GM23338 (cell line): ENCODE data around the gene TBC1D16. TPM values are rescaled to one million over a fixed set of nuclear protein-coding genes. Genes with fewer than 3 reads are reported as not detected.

ENCODE experiments used
- ATAC-seq: fragments of 200-7000 bp; cut with Tn5 transposase; 3 replicates; pipeline ENCODE4 v1.9.1; 2020
- DNase-seq: peaks from one replicate; pipeline ENCODE4 v3.0.0-alpha.2; 2015; ENCODE audit warnings: low spot score
- H2AFZ ChIP-seq: fragments of 200-600 bp; sonication (generic); 2 replicates; pipeline ENCODE4 v1.8.0; 2016; ENCODE audit warnings: antibody characterized with exemption, mild to moderate bottlenecking, moderate library complexity
- H3F3A ChIP-seq: fragments of 200-600 bp; sonication (generic); replicated peaks from 2 replicates; pipeline ENCODE4 v1.8.0; 2017; ENCODE audit warnings: antibody characterized with exemption, mixed run types, low read depth
- H3K27ac ChIP-seq: fragments of 200-600 bp; sonication (generic); 2 replicates; pipeline ENCODE4 v1.6.1; 2016; ENCODE audit warnings: low read depth
- H3K27me3 ChIP-seq: fragments of 200-600 bp; sonication (generic); 2 replicates; pipeline ENCODE4 v1.8.0; 2016; ENCODE audit warnings: mild to moderate bottlenecking, mixed run types, moderate library complexity; ENCODE audit not compliant: insufficient read depth
- H3K36me3 ChIP-seq: fragments of 200-600 bp; sonication (generic); 2 replicates; pipeline ENCODE4 v1.8.0; 2016; ENCODE audit warnings: mild to moderate bottlenecking; ENCODE audit not compliant: insufficient read depth
- H3K4me1 ChIP-seq: fragments of 200-600 bp; sonication (generic); 2 replicates; pipeline ENCODE4 v1.8.0; 2016; ENCODE audit warnings: mild to moderate bottlenecking, moderate library complexity; ENCODE audit not compliant: insufficient read depth
- H3K4me2 ChIP-seq: fragments of 200-600 bp; sonication (generic); 2 replicates; pipeline ENCODE4 v1.7.1; 2017; ENCODE audit warnings: mixed run types
- H3K4me3 ChIP-seq: fragments of 200-600 bp; sonication (generic); 2 replicates; pipeline ENCODE4 v1.6.1; 2016; ENCODE audit warnings: mixed run types
- H3K79me2 ChIP-seq: fragments of 200-600 bp; sonication (generic); replicated peaks from 2 replicates; pipeline ENCODE4 v1.8.0; 2017; ENCODE audit warnings: mild to moderate bottlenecking; ENCODE audit not compliant: insufficient read depth
- H3K9me2 ChIP-seq: fragments of 200-600 bp; sonication (generic); 2 replicates; pipeline ENCODE4 v1.8.0; 2017; ENCODE audit not compliant: insufficient read depth
- H4K20me1 ChIP-seq: fragments of 200-600 bp; sonication (generic); replicated peaks from 2 replicates; pipeline ENCODE4 v1.8.0; 2017; ENCODE audit warnings: mild to moderate bottlenecking; ENCODE audit not compliant: insufficient read depth
- H3K27ac Mint-ChIP-seq: 2 replicates; pipeline ENCODE4 v1.8.0; 2020; ENCODE audit warnings: inconsistent platforms, mild to moderate bottlenecking, moderate library complexity, mixed read lengths
- H3K27me3 Mint-ChIP-seq: 3 replicates; pipeline ENCODE4 v1.8.0; 2022; ENCODE audit warnings: low read depth, mild to moderate bottlenecking, moderate library complexity, mixed read lengths, inconsistent platforms; ENCODE audit not compliant: insufficient read depth, poor library complexity
- H3K36me3 Mint-ChIP-seq: 3 replicates; pipeline ENCODE4 v1.8.0; 2021; ENCODE audit warnings: low read depth, mild to moderate bottlenecking, inconsistent platforms, moderate library complexity, mixed read lengths
- H3K4me1 Mint-ChIP-seq: 3 replicates; pipeline ENCODE4 v1.8.0; 2020; ENCODE audit warnings: mild to moderate bottlenecking, inconsistent platforms, mixed read lengths
- H3K4me3 Mint-ChIP-seq: 3 replicates; pipeline ENCODE4 v1.8.0; 2021; ENCODE audit warnings: moderate library complexity, mild to moderate bottlenecking, inconsistent platforms, mixed read lengths
- H3K9me3 Mint-ChIP-seq: 3 replicates; pipeline ENCODE4 v1.8.0; 2020; ENCODE audit warnings: moderate library complexity, mild to moderate bottlenecking, inconsistent platforms, mixed read lengths
- CREB1 ChIP-seq: fragments of 250-450 bp; sonication (Bioruptor Pico); IDR thresholded peaks from 2 replicates; pipeline ENCODE4 v1.5.0; 2020; ENCODE audit warnings: low read depth, mild to moderate bottlenecking, moderate library complexity
- CTCF ChIP-seq, 2 experiments: fragments of 200-600 bp in 1 of 2; sonication (generic) in 1 of 2; conservative IDR thresholded peaks; 2 replicates each; pipeline versions ENCODE4 v1.5.1 to v1.6.1; 2016 to 2017; ENCODE audit warnings: antibody characterized with exemption in 2 of 2, low read depth in 2 of 2, mild to moderate bottlenecking in 2 of 2, moderate library complexity in 1 of 2
- ETS1 ChIP-seq: IDR thresholded peaks from 2 replicates; pipeline ENCODE4 v1.6.1; 2016; ENCODE audit warnings: antibody characterized with exemption
- EZH2phosphoT487 ChIP-seq: fragments of 200-600 bp; sonication (generic); IDR thresholded peaks from one replicate; pipeline ENCODE4 v1.8.1; 2018; ENCODE audit warnings: antibody characterized with exemption; ENCODE audit not compliant: unreplicated experiment
- JUNB ChIP-seq: IDR thresholded peaks from one replicate; pipeline ENCODE4 v1.6.1; 2016; ENCODE audit warnings: antibody characterized with exemption; ENCODE audit not compliant: unreplicated experiment
- NANOG ChIP-seq: IDR thresholded peaks from 2 replicates; pipeline ENCODE4 v1.6.1; 2016; ENCODE audit warnings: antibody characterized with exemption, borderline replicate concordance
- POLR2AphosphoS5 ChIP-seq: IDR thresholded peaks from 2 replicates; pipeline ENCODE4 v1.6.1; 2016; ENCODE audit warnings: antibody characterized with exemption, low read depth
- REST ChIP-seq: IDR thresholded peaks from one replicate; pipeline ENCODE4 v1.6.1; 2018; ENCODE audit warnings: antibody characterized with exemption; ENCODE audit not compliant: unreplicated experiment
- STAT1 ChIP-seq: IDR thresholded peaks from one replicate; pipeline ENCODE4 v1.6.1; 2016; ENCODE audit warnings: antibody characterized with exemption; ENCODE audit not compliant: unreplicated experiment
- ZNF114 ChIP-seq: fragments of 250-450 bp; sonication (Bioruptor Pico); IDR thresholded peaks from 2 replicates; pipeline ENCODE4 v1.5.0; 2020; ENCODE audit warnings: mild to moderate bottlenecking, moderate library complexity
- ZNF331 ChIP-seq: fragments of 250-450 bp; sonication (Bioruptor Pico); IDR thresholded peaks from 2 replicates; pipeline ENCODE4 v1.5.0; 2020; ENCODE audit warnings: low read depth, mild to moderate bottlenecking, moderate library complexity
- ZNF462 ChIP-seq: fragments of 250-450 bp; sonication (Bioruptor Pico); IDR thresholded peaks from 2 replicates; pipeline ENCODE4 v1.5.0; 2020; ENCODE audit warnings: mild to moderate bottlenecking, moderate library complexity
- polyA plus RNA-seq: library from polyadenylated mRNA; unstranded; fragments of >200 nt; fragmentation: Nextera tagmentation; extraction: Ambion mirVana; gene quantifications from 2 replicates; pipeline ENCODE4 v1.2.1, GENCODE V29; 2016
- total RNA-seq: library from RNA; depleted of rRNA; stranded (reverse); fragments of >200 nt; shearing (Covaris generic); gene quantifications from 2 replicates; pipeline ENCODE4 v1.2.3, GENCODE V29; 2014

TBC1D16 gene
- total and polyA plus RNA-seq, 2 experiments from 2014 or later, result 16.7 to 104 TPM

- no peak for TF ChIP-seq EZH2phosphoT487
- TF ChIP-seq ZNF114, result no peak
- no peak for TF ChIP-seq ZNF331 (CRISPR knock-in tag)
- TF ChIP-seq POLR2AphosphoS5, result no peak
- no peak for TF ChIP-seq STAT1
- TF ChIP-seq JUNB, result no peak
- no peak for TF ChIP-seq CTCF (conservative IDR thresholded peaks at IDR 0.05; ENCODE audit: low read depth in 2 of 2)
- no peak for TF ChIP-seq CREB1
- no peak for TF ChIP-seq REST
- no peak for TF ChIP-seq ZNF462
- no peak for TF ChIP-seq ETS1
- no peak for TF ChIP-seq NANOG
- H3K36me3 ChIP-seq, result peaks cover 2% of the 10 kb centered on the region; the same call in 1 of the 2 replicates
- H3K4me1 ChIP-seq, result peaks cover 41% of the 10 kb centered on the region
- Mint-ChIP-seq H3K36me3 (no peaks in the 10 kb centered on the region), H3K27me3 (peaks cover 4% of the 10 kb centered on the region), H3K4me1 (peaks cover 54% of the 10 kb centered on the region), H3K27ac (no peak overlapping the region), H3K4me3 (no peak overlapping the region), H3K9me3 (no peaks in the 10 kb centered on the region)
- H3K79me2 ChIP-seq, result peaks cover 94% of the 10 kb centered on the region
- peaks cover 69% of the 10 kb centered on the region for H4K20me1 ChIP-seq
- ATAC-seq, result no peak; the same call in 2 of the 3 replicates
- no peak overlapping the region for H2AFZ ChIP-seq
- no peak for DNase-seq
- no peak overlapping the region for H3K4me2 ChIP-seq
- H3K4me3 ChIP-seq, result no peak overlapping the region
- no peak overlapping the region for H3K27ac ChIP-seq
- H3K9me2 ChIP-seq, result no peaks in the 10 kb centered on the region
- H3K27me3 ChIP-seq, result no peaks in the 10 kb centered on the region
- H3F3A ChIP-seq, result 0 out of 2 replicates have a peak, but pooled peaks cover 2% of the 10 kb centered on the region
Measured at GRCh38 chr17:80030730-80031410, 4.8 kb downstream of the TBC1D16 start.
